DOHH2 (cell line): ENCODE measurements around the gene VPS54.

Experiments used
- H3F3A ChIP-seq: fragments of 200-600 bp; sonication (generic), shearing (Covaris generic); 2 replicates; pipeline ENCODE4 v1.6.0; 2016; ENCODE audit warnings: antibody characterized with exemption, mild to moderate bottlenecking; ENCODE audit not compliant: control insufficient read depth, insufficient read depth
- H3K27ac ChIP-seq: fragments of 200-600 bp; sonication (generic); 2 replicates; pipeline ENCODE4 v1.5.1; 2014; ENCODE audit warnings: low read depth, mild to moderate bottlenecking, low read length, moderate library complexity
- H3K27me3 ChIP-seq: fragments of 200-600 bp; sonication (generic); 2 replicates; pipeline ENCODE4 v1.6.1; 2014; ENCODE audit warnings: mild to moderate bottlenecking, low read length, mixed read lengths; ENCODE audit not compliant: control insufficient read depth
- H3K36me3 ChIP-seq: fragments of 200-600 bp; sonication (generic); 2 replicates; pipeline ENCODE4 v1.6.1; 2014; ENCODE audit warnings: mild to moderate bottlenecking, low read length, moderate library complexity, mixed read lengths; ENCODE audit not compliant: control insufficient read depth
- H3K4me1 ChIP-seq: fragments of 200-600 bp; sonication (generic); 2 replicates; pipeline ENCODE4 v1.6.1; 2014; ENCODE audit warnings: mild to moderate bottlenecking, low read length, mixed read lengths; ENCODE audit not compliant: control insufficient read depth
- H3K4me2 ChIP-seq: fragments of 200-600 bp; sonication (generic); 2 replicates; pipeline ENCODE4 v1.6.0; 2014; ENCODE audit warnings: mild to moderate bottlenecking, low read length, moderate library complexity
- H3K4me3 ChIP-seq: fragments of 200-600 bp; sonication (generic); 2 replicates; pipeline ENCODE4 v1.5.1; 2014; ENCODE audit warnings: mild to moderate bottlenecking, low read length, mixed read lengths
- H3K79me2 ChIP-seq: fragments of 200-600 bp; sonication (generic); 2 replicates; pipeline ENCODE4 v1.6.1; 2014; ENCODE audit warnings: mild to moderate bottlenecking, low read length, mixed read lengths; ENCODE audit not compliant: control insufficient read depth
- H3K9me2 ChIP-seq: fragments of 200-600 bp; sonication (generic); replicated peaks from 2 replicates; pipeline ENCODE4 v1.6.1; 2014; ENCODE audit warnings: mild to moderate bottlenecking, low read length, mixed read lengths; ENCODE audit not compliant: control insufficient read depth
- H3K9me3 ChIP-seq: fragments of 200-600 bp; sonication (generic); 2 replicates; pipeline ENCODE4 v1.6.1; 2014; ENCODE audit warnings: antibody characterized with exemption, low read length, mixed read lengths; ENCODE audit not compliant: control insufficient read depth, insufficient read depth
- H4K20me1 ChIP-seq: fragments of 200-600 bp; sonication (generic); 2 replicates; pipeline ENCODE4 v1.6.0; 2014; ENCODE audit warnings: low read depth, mild to moderate bottlenecking, antibody characterized with exemption, low read length, moderate library complexity; ENCODE audit not compliant: control insufficient read depth, insufficient read depth
- CTCF ChIP-seq: fragments of 200-600 bp; sonication (generic); IDR thresholded peaks from one replicate; pipeline ENCODE4 v1.5.1; 2014; ENCODE audit warnings: antibody characterized with exemption, mild to moderate bottlenecking, low read depth, low read length; ENCODE audit not compliant: poor library complexity, severe bottlenecking
- EZH2phosphoT487 ChIP-seq: fragments of 200-600 bp; sonication (generic); IDR thresholded peaks from 2 replicates; pipeline ENCODE4 v1.6.1; 2017; ENCODE audit warnings: borderline replicate concordance, mild to moderate bottlenecking, antibody characterized with exemption, low read length, moderate library complexity, mixed read lengths

The VPS54 gene

GRCh38 chr2:63843093-63843492 is 176.1 kb downstream of the VPS54 start:
- TF ChIP-seq CTCF, result no peak
- no peak for TF ChIP-seq EZH2phosphoT487

GRCh38 chr2:63842149-63843061 is 176.8 kb downstream of the VPS54 start:
- no peaks in the 10 kb centered on the region for H3K9me3 ChIP-seq
- peaks cover 74% of the 10 kb centered on the region for H3K79me2 ChIP-seq
- peaks cover 14% of the 10 kb centered on the region for H3F3A ChIP-seq
- H3K36me3 ChIP-seq, result peaks cover 56% of the 10 kb centered on the region
- peak overlapping the region; percentile 93 for H3K27ac ChIP-seq
- H3K27me3 ChIP-seq, result no peaks in the 10 kb centered on the region
- H3K4me2 ChIP-seq, result peak overlapping the region; percentile 81
- H3K4me3 ChIP-seq, result peak overlapping the region; percentile 82
- H3K9me2 ChIP-seq, result no peaks in the 10 kb centered on the region
- no peak for TF ChIP-seq EZH2phosphoT487
- TF ChIP-seq CTCF, result no peak
- H3K4me1 ChIP-seq, result peaks cover 72% of the 10 kb centered on the region
- H4K20me1 ChIP-seq, result peaks cover 24% of the 10 kb centered on the region; the same call in 1 of the 2 replicates

More at GRCh38 chr2:63843093-63843492, 176.1 kb downstream of the VPS54 start:
- Histone ChIP-seq H3K27ac (no peak overlapping the region), H3K4me2 (peak overlapping the region; percentile 81), H3K79me2 (peaks cover 81% of the 10 kb centered on the region), H3K27me3 (no peaks in the 10 kb centered on the region), H3K4me1 (peaks cover 65% of the 10 kb centered on the region), H3K36me3 (peaks cover 61% of the 10 kb centered on the region), H3K9me3 (no peaks in the 10 kb centered on the region), H3F3A (peaks cover 14% of the 10 kb centered on the region), H3K4me3 (peak overlapping the region; percentile 82), H3K9me2 (no peaks in the 10 kb centered on the region), H4K20me1 (peaks cover 24% of the 10 kb centered on the region; the same call in 1 of the 2 replicates)
